Loucy (cell line): ENCODE measurements around the gene SP3.
A peak's percentile ranks its signal among the peaks of the same experiment; 100 is the strongest.

Source experiments
- H2AFZ ChIP-seq: fragments of 200-600 bp; sonication (generic); 2 replicates; pipeline ENCODE4 v1.6.0; 2016; ENCODE audit warnings: antibody characterized with exemption, mild to moderate bottlenecking, low read length, moderate library complexity
- H3F3A ChIP-seq: fragments of 200-600 bp; 2 replicates; pipeline ENCODE4 v1.6.0; 2016; ENCODE audit warnings: antibody characterized with exemption, low read depth, mild to moderate bottlenecking
- H3K27me3 ChIP-seq: fragments of 200-600 bp; sonication (generic); 2 replicates; pipeline ENCODE4 v1.6.1; 2014; ENCODE audit warnings: low read length, mild to moderate bottlenecking; ENCODE audit not compliant: insufficient read depth, poor library complexity, severe bottlenecking
- H3K36me3 ChIP-seq: fragments of 200-600 bp; sonication (generic); 2 replicates; pipeline ENCODE4 v1.6.1; 2016; ENCODE audit warnings: low read length; ENCODE audit not compliant: insufficient read depth
- H3K4me1 ChIP-seq: fragments of 200-600 bp; sonication (generic); 2 replicates; pipeline ENCODE4 v1.5.1; 2014; ENCODE audit warnings: low read length, mild to moderate bottlenecking; ENCODE audit not compliant: insufficient read depth, poor library complexity, severe bottlenecking
- H3K4me2 ChIP-seq: fragments of 200-600 bp; sonication (generic); 2 replicates; pipeline ENCODE4 v1.6.0; 2014; ENCODE audit warnings: antibody characterized with exemption, low read length, low read depth, mild to moderate bottlenecking; ENCODE audit not compliant: poor library complexity, severe bottlenecking
- H3K4me3 ChIP-seq: fragments of 200-600 bp; sonication (generic); 2 replicates; pipeline ENCODE4 v1.5.1; 2014; ENCODE audit warnings: low read length, mild to moderate bottlenecking, mixed read lengths; ENCODE audit not compliant: poor library complexity, severe bottlenecking
- H3K79me2 ChIP-seq: fragments of 200-600 bp; sonication (generic); 2 replicates; pipeline ENCODE4 v1.6.1; 2014; ENCODE audit warnings: low read length; ENCODE audit not compliant: insufficient read depth
- H3K9ac ChIP-seq: fragments of 200-600 bp; sonication (generic); 2 replicates; pipeline ENCODE4 v1.6.0; 2014; ENCODE audit warnings: mild to moderate bottlenecking, low read depth, low read length, moderate library complexity; ENCODE audit not compliant: poor library complexity, severe bottlenecking
- H3K9me2 ChIP-seq: fragments of 200-600 bp; sonication (generic); replicated peaks from 2 replicates; pipeline ENCODE4 v1.6.1; 2016; ENCODE audit warnings: low read depth, low read length, mixed read lengths
- H3K9me3 ChIP-seq: fragments of 200-600 bp; sonication (generic); 2 replicates; pipeline ENCODE4 v1.6.1; 2014; ENCODE audit warnings: mild to moderate bottlenecking, antibody characterized with exemption, low read length, low read depth; ENCODE audit not compliant: insufficient read depth
- H4K20me1 ChIP-seq: fragments of 200-600 bp; sonication (generic); 2 replicates; pipeline ENCODE4 v1.6.0; 2014; ENCODE audit warnings: antibody characterized with exemption, low read length, mild to moderate bottlenecking; ENCODE audit not compliant: insufficient read depth, poor library complexity, severe bottlenecking
- EZH2phosphoT487 ChIP-seq: fragments of 200-600 bp; IDR thresholded peaks from 2 replicates; pipeline ENCODE4 v1.6.1; 2018; ENCODE audit warnings: antibody characterized with exemption, mild to moderate bottlenecking, moderate library complexity, borderline replicate concordance
- TF ChIP-seq, protein P1 (sequence below): fragments of 200-600 bp; sonication (generic); conservative IDR thresholded peaks from 2 replicates; pipeline ENCODE4 v1.5.1; 2014; ENCODE audit warnings: mild to moderate bottlenecking, antibody characterized with exemption, low read length

Gene SP3

DNA sequence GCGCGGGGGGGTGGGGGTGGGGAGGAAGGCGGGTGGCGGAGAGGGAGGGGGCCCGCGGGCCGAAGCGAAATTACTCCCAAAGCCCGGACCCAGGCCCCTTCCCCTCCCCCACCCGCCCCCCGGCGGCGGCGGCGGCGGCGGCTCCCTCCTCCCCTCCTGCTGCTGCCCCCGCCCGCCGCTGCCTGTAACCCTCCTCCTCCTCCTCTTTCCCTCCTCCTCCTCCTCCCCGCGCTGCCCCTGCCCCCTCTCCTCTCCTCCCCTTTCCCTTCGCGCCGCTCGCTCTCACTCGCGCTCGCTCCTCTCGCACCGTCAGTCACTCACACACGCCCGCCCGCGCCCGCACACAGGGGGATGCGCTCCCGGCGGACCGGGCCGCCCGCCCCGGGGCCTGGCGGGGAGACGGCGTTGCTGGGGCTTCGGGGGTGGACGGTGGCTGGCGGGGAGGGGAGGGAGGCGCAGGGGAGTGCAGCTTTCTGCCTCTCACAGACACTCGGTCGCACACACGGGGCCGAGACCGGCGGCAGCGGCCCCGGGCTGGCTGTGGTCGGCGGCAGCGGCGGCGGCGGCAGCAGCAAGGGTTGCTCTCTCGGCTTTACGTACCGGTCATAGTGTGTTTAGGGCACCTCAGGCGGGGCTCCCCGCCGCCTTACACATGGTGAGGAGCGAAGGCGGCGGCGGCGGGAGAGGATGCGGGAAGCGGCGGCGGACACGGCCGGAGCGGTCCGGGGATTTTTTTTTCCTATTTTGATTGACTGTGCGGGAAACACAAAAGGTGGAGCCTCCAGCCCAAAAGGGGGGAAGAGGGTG is 405 bp downstream of the SP3 start:
- Histone ChIP-seq H4K20me1 (peaks cover 39% of the 10 kb centered on the region), H3K36me3 (0 out of 2 replicates have a peak, but pooled peaks cover 8% of the 10 kb centered on the region), H2AFZ (peak overlapping the region; percentile 72), H3K9me3 (no peaks in the 10 kb centered on the region), H3K4me3 (peak overlapping the region; percentile 89), H3K27me3 (peaks cover 4% of the 10 kb centered on the region), H3K79me2 (peaks cover 59% of the 10 kb centered on the region), H3F3A (peaks cover 8% of the 10 kb centered on the region), H3K9ac (peak overlapping the region; percentile 100), H3K9me2 (no peaks in the 10 kb centered on the region), H3K4me1 (peaks cover 43% of the 10 kb centered on the region), H3K4me2 (peak overlapping the region; percentile 59)
- TF ChIP-seq, protein P1, sequence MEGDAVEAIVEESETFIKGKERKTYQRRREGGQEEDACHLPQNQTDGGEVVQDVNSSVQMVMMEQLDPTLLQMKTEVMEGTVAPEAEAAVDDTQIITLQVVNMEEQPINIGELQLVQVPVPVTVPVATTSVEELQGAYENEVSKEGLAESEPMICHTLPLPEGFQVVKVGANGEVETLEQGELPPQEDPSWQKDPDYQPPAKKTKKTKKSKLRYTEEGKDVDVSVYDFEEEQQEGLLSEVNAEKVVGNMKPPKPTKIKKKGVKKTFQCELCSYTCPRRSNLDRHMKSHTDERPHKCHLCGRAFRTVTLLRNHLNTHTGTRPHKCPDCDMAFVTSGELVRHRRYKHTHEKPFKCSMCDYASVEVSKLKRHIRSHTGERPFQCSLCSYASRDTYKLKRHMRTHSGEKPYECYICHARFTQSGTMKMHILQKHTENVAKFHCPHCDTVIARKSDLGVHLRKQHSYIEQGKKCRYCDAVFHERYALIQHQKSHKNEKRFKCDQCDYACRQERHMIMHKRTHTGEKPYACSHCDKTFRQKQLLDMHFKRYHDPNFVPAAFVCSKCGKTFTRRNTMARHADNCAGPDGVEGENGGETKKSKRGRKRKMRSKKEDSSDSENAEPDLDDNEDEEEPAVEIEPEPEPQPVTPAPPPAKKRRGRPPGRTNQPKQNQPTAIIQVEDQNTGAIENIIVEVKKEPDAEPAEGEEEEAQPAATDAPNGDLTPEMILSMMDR: no peak
- TF ChIP-seq EZH2phosphoT487: no peak

- Histone ChIP-seq H3K9me2 (no peaks in the 10 kb centered on the region), H3K4me1 (peaks cover 49% of the 10 kb centered on the region), H3K27me3 (peaks cover 4% of the 10 kb centered on the region), H3K79me2 (peaks cover 67% of the 10 kb centered on the region), H3F3A (peaks cover 8% of the 10 kb centered on the region), H3K9ac (peak overlapping the region; percentile 100), H3K4me2 (peak overlapping the region; percentile 11), H4K20me1 (peaks cover 47% of the 10 kb centered on the region), H2AFZ (peak overlapping the region; percentile 38; the same call in 1 of the 2 replicates), H3K4me3 (peak overlapping the region; percentile 89), H3K9me3 (no peaks in the 10 kb centered on the region), H3K36me3 (0 out of 2 replicates have a peak, but pooled peaks cover 8% of the 10 kb centered on the region)
- TF ChIP-seq EZH2phosphoT487: no peak
- TF ChIP-seq, protein P1: no peak
These were observed 1.2 kb downstream of the SP3 start for GRCh38 chr2:173963817-173964564.

DNA sequence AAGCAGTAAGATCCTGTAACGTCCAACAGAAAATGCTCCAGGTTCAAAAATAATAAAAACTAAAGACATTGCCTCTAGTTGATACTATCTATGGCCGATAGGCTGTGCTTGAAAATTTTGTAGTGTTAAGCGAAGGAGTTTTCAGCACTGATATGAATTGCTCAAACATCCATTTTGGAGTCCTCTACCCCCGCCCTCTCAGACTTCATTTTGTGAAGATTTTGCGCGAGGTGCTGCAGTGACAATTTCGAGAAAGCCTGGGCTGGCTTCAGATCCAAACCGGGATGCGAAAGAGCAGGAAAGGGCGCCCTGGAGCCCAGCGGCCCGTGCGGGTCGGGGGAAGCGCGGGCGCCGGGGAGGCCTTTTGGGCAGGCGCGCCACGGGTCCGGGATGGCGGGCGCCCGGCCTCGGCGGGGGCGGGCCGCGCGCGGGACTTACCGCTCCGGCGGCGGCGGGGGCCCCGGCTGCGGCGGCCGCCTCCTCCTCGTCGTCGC is 1.8 kb downstream of the SP3 start:
- Histone ChIP-seq H3K9me3 (no peaks in the 10 kb centered on the region), H3K79me2 (peaks cover 73% of the 10 kb centered on the region), H4K20me1 (peaks cover 53% of the 10 kb centered on the region)

More for the DNA sequence above, 1.8 kb downstream of the SP3 start:
- H3K4me3 ChIP-seq: peak overlapping the region; percentile 89
- H3K9ac ChIP-seq: peak overlapping the region; percentile 100
- no peak for TF ChIP-seq EZH2phosphoT487
- TF ChIP-seq, protein P1: peak; percentile 34
- H3F3A ChIP-seq: peaks cover 8% of the 10 kb centered on the region
- H3K4me2 ChIP-seq: peak overlapping the region; percentile 95
- 0 out of 2 replicates have a peak, but pooled peaks cover 8% of the 10 kb centered on the region for H3K36me3 ChIP-seq
- H3K27me3 ChIP-seq: peaks cover 4% of the 10 kb centered on the region
- H3K4me1 ChIP-seq: peaks cover 55% of the 10 kb centered on the region
- peak overlapping the region; percentile 70; the same call in 1 of the 2 replicates for H2AFZ ChIP-seq
- no peaks in the 10 kb centered on the region for H3K9me2 ChIP-seq
